Liver (tissue), 9 donors: ENCODE measurements around the gene RALGPS1. TPM values are rescaled to one million over a fixed set of nuclear protein-coding genes. Genes with fewer than 3 reads are reported as not detected.

Experiments used
- DNase-seq: peaks from one replicate; pipeline ENCODE4 v3.0.0-alpha.2; 2017; ENCODE audit warnings: low spot score
- H3K27ac ChIP-seq, 2 donors: one replicate each; pipeline ENCODE4 v1.7.0; 2013; ENCODE audit warnings: inconsistent platforms in 2 of 2, low read length in 2 of 2, control low read depth in 1 of 2, low read depth in 1 of 2, mild to moderate bottlenecking in 1 of 2
- H3K27me3 ChIP-seq, 4 donors: one replicate each; pipeline versions ENCODE4 v1.6.1 to v1.7.0; 2013; ENCODE audit warnings: low read length in 3 of 4, inconsistent platforms in 1 of 4, mild to moderate bottlenecking in 1 of 4, moderate library complexity in 1 of 4; ENCODE audit not compliant: control insufficient read depth in 4 of 4, insufficient read depth in 4 of 4
- H3K36me3 ChIP-seq, 4 donors: one replicate each; pipeline versions ENCODE4 v1.6.1 to v1.7.0; 2013; ENCODE audit warnings: low read length in 3 of 4, mild to moderate bottlenecking in 3 of 4, low read depth in 1 of 4, moderate library complexity in 1 of 4; ENCODE audit not compliant: control insufficient read depth in 4 of 4, insufficient read depth in 3 of 4
- H3K4me1 ChIP-seq, 4 donors: one replicate each; pipeline versions ENCODE4 v1.6.1 to v1.7.0; 2013; ENCODE audit warnings: low read length in 3 of 4, mild to moderate bottlenecking in 3 of 4, moderate library complexity in 1 of 4; ENCODE audit not compliant: control insufficient read depth in 4 of 4, insufficient read depth in 4 of 4
- H3K4me3 ChIP-seq, 3 donors: one replicate each; pipeline versions ENCODE4 v1.6.1 to v1.7.0; 2013; ENCODE audit warnings: low read length in 3 of 3, control low read depth in 1 of 3, low read depth in 1 of 3, mild to moderate bottlenecking in 1 of 3
- H3K9ac ChIP-seq, 2 donors: one replicate each; pipeline ENCODE4 v1.7.0; 2013; ENCODE audit warnings: low read length in 2 of 2, mild to moderate bottlenecking in 2 of 2, moderate library complexity in 2 of 2, control low read depth in 1 of 2, low read depth in 1 of 2
- H3K9me3 ChIP-seq, 4 donors: one replicate each; pipeline versions ENCODE4 v1.6.1 to v1.7.0; 2013; ENCODE audit warnings: low read length in 3 of 4; ENCODE audit not compliant: control insufficient read depth in 4 of 4
- ATF3 ChIP-seq: IDR thresholded peaks from 2 replicates; pipeline ENCODE4 v1.6.1; 2016; ENCODE audit warnings: antibody characterized with exemption
- EGR1 ChIP-seq, 2 donors: IDR thresholded peaks; 2 replicates each; pipeline ENCODE4 v1.6.1; 2016 to 2018; ENCODE audit warnings: antibody characterized with exemption in 2 of 2, low read depth in 2 of 2
- FOXA1 ChIP-seq: IDR thresholded peaks from 2 replicates; pipeline ENCODE4 v1.6.1; 2016; ENCODE audit warnings: antibody characterized with exemption
- FOXA2 ChIP-seq: IDR thresholded peaks from 2 replicates; pipeline ENCODE4 v1.6.1; 2016; ENCODE audit warnings: antibody characterized with exemption
- GABPA ChIP-seq, 2 donors: IDR thresholded peaks in 1 of 2; conservative IDR thresholded peaks in 1 of 2; 2 replicates each; pipeline ENCODE4 v1.6.1; 2016; ENCODE audit warnings: antibody characterized with exemption in 2 of 2, mild to moderate bottlenecking in 1 of 2, moderate library complexity in 1 of 2
- HNF4A ChIP-seq, 2 donors: conservative IDR thresholded peaks; 2 replicates each; pipeline ENCODE4 v1.6.1; 2016; ENCODE audit warnings: antibody characterized with exemption in 2 of 2, mild to moderate bottlenecking in 2 of 2
- HNF4G ChIP-seq: IDR thresholded peaks from 2 replicates; pipeline ENCODE4 v1.6.1; 2016; ENCODE audit warnings: antibody characterized with exemption
- JUND ChIP-seq, 2 donors: IDR thresholded peaks; 2 replicates each; pipeline ENCODE4 v1.6.1; 2016; ENCODE audit warnings: antibody characterized with exemption in 2 of 2
- NR2F2 ChIP-seq: IDR thresholded peaks from 2 replicates; pipeline ENCODE4 v1.6.1; 2016; ENCODE audit warnings: antibody characterized with exemption
- RAD21 ChIP-seq, 2 donors: IDR thresholded peaks; 2 replicates each; pipeline ENCODE4 v1.6.1; 2016; ENCODE audit warnings: antibody characterized with exemption in 2 of 2, mild to moderate bottlenecking in 2 of 2
- REST ChIP-seq: IDR thresholded peaks from 2 replicates; pipeline ENCODE4 v1.6.1; 2016; ENCODE audit warnings: antibody characterized with exemption, mild to moderate bottlenecking
- RXRA ChIP-seq, 2 donors: IDR thresholded peaks; 2 replicates each; pipeline ENCODE4 v1.6.1; 2017 to 2018; ENCODE audit warnings: antibody characterized with exemption in 2 of 2, mild to moderate bottlenecking in 1 of 2
- SP1 ChIP-seq: IDR thresholded peaks from 2 replicates; pipeline ENCODE4 v1.6.1; 2018; ENCODE audit warnings: antibody characterized with exemption, mild to moderate bottlenecking
- TAF1 ChIP-seq: conservative IDR thresholded peaks from 2 replicates; pipeline ENCODE4 v1.6.1; 2016; ENCODE audit warnings: antibody characterized with exemption, mild to moderate bottlenecking
- YY1 ChIP-seq: IDR thresholded peaks from 2 replicates; pipeline ENCODE4 v1.6.1; 2016; ENCODE audit warnings: antibody characterized with exemption, mild to moderate bottlenecking
- ZBTB33 ChIP-seq: IDR thresholded peaks from 2 replicates; pipeline ENCODE4 v1.6.1; 2016; ENCODE audit warnings: antibody characterized with exemption
- WGBS: extraction: QIAGEN DNeasy Blood & Tissue Kit; methylation state at CpG from one replicate; pipeline ENCODE4 v1.1.7; 2013; 5-methylcytosine and 5-hydroxymethylcytosine counted together
- polyA plus RNA-seq, 2 donors: library from polyadenylated mRNA; stranded (reverse) in 1 of 2; unstranded in 1 of 2; fragments of 200-250 nt in 1 of 2; fragments of >200 nt in 1 of 2; fragmentation: Nextera tagmentation in 1 of 2; extraction: Ambion mirVana in 1 of 2; gene quantifications; one replicate each; pipeline versions ENCODE4 v1.2.1 to v1.2.3, GENCODE V29; 2013 to 2015
- total RNA-seq, 2 donors: library from RNA; depleted of rRNA; stranded (reverse); fragments of >200 nt; gene quantifications; one replicate each; pipeline ENCODE4 v1.2.3, GENCODE V29; 2014
- TF ChIP-seq, protein P1 (sequence below): IDR thresholded peaks from 2 replicates; pipeline ENCODE4 v1.6.1; 2016; ENCODE audit warnings: antibody characterized with exemption
- TF ChIP-seq, protein P2 (sequence below): fragments of 150-350 bp; IDR thresholded peaks from 2 replicates; pipeline ENCODE4 v1.5.1; 2017; ENCODE audit warnings: improper control_type of control experiment, low read depth, low read length; ENCODE audit not compliant: missing input control
- donor health status: healthy.
- donor health status: healthy.
- donor health status: healthy.
- donor health status: healthy.
- donor health status: healthy.

The RALGPS1 gene
- total and polyA plus RNA-seq, 4 donors = 1.4 to 2.7 (median 2.0) TPM

GRCh38 chr9:127128341-127129072 is 213.9 kb downstream of the RALGPS1 start:
- Histone ChIP-seq H3K27me3 (no peaks in the 10 kb centered on the region), H3K36me3 (no peaks in the 10 kb centered on the region), H3K4me3 (no peak overlapping the region), H3K9ac (no peak overlapping the region), H3K9me3 (no peaks in the 10 kb centered on the region), H3K4me1 (peaks cover 0 to 26% (median 17%) of the 10 kb centered on the region in 4 donors), H3K27ac (peak overlapping the region in 1 of 2 donors; percentile 36)
- DNase-seq = no peak
- WGBS = 80% methylated on average over 9 of the region's 9 CpGs
- TF ChIP-seq HNF4A (conservative IDR thresholded peaks at IDR 0.05) = no peak
- TF ChIP-seq NR2F2 = no peak
- TF ChIP-seq, protein P1, sequence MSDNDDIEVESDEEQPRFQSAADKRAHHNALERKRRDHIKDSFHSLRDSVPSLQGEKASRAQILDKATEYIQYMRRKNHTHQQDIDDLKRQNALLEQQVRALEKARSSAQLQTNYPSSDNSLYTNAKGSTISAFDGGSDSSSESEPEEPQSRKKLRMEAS = no peak
- TF ChIP-seq SP1 = no peak
- TF ChIP-seq RAD21 (IDR thresholded peaks at IDR 0.05) = no peak
- TF ChIP-seq FOXA1 = no peak
- no peak for TF ChIP-seq ATF3
- TF ChIP-seq, protein P2, sequence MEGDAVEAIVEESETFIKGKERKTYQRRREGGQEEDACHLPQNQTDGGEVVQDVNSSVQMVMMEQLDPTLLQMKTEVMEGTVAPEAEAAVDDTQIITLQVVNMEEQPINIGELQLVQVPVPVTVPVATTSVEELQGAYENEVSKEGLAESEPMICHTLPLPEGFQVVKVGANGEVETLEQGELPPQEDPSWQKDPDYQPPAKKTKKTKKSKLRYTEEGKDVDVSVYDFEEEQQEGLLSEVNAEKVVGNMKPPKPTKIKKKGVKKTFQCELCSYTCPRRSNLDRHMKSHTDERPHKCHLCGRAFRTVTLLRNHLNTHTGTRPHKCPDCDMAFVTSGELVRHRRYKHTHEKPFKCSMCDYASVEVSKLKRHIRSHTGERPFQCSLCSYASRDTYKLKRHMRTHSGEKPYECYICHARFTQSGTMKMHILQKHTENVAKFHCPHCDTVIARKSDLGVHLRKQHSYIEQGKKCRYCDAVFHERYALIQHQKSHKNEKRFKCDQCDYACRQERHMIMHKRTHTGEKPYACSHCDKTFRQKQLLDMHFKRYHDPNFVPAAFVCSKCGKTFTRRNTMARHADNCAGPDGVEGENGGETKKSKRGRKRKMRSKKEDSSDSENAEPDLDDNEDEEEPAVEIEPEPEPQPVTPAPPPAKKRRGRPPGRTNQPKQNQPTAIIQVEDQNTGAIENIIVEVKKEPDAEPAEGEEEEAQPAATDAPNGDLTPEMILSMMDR = no peak
- no peak for TF ChIP-seq FOXA2
- no peak for TF ChIP-seq GABPA (IDR thresholded peaks at IDR 0.05 in 1 of 2, conservative IDR thresholded peaks at IDR 0.05 in 1 of 2)
- no peak for TF ChIP-seq YY1
- TF ChIP-seq RXRA (IDR thresholded peaks at IDR 0.05) = no peak
- no peak for TF ChIP-seq REST
- no peak for TF ChIP-seq HNF4G
- no peak for TF ChIP-seq JUND (IDR thresholded peaks at IDR 0.05)
- no peak for TF ChIP-seq TAF1
- TF ChIP-seq EGR1 (IDR thresholded peaks at IDR 0.05; ENCODE audit: low read depth in 2 of 2) = no peak
- TF ChIP-seq ZBTB33 = no peak
